ENCODE data around the gene CAMK1D.
"Not testable (repeated sequence)": the region's sequence is repeated elsewhere in the genome, so short reads cannot be mapped to it uniquely, and the experiment has no call there.

CAMK1D gene

DNA sequence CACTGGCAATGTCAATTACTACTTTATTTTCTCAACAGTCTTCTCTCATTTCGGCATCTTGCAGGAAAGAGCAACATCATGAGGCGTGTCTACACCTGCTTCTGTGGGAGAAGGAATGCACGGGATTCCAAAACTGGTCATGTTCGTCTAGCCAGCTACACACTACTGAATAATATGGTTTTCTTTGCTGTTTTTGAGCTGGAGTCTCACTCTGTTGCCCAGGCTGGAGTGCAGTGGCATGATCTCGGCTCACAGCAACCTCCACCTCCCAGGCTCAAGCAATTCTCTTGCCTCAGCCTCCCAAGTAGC lies 376.2 kb downstream of the CAMK1D start:
- not testable (repeated sequence) for DNase-seq (ENCODE audit: low read depth)

DNA sequence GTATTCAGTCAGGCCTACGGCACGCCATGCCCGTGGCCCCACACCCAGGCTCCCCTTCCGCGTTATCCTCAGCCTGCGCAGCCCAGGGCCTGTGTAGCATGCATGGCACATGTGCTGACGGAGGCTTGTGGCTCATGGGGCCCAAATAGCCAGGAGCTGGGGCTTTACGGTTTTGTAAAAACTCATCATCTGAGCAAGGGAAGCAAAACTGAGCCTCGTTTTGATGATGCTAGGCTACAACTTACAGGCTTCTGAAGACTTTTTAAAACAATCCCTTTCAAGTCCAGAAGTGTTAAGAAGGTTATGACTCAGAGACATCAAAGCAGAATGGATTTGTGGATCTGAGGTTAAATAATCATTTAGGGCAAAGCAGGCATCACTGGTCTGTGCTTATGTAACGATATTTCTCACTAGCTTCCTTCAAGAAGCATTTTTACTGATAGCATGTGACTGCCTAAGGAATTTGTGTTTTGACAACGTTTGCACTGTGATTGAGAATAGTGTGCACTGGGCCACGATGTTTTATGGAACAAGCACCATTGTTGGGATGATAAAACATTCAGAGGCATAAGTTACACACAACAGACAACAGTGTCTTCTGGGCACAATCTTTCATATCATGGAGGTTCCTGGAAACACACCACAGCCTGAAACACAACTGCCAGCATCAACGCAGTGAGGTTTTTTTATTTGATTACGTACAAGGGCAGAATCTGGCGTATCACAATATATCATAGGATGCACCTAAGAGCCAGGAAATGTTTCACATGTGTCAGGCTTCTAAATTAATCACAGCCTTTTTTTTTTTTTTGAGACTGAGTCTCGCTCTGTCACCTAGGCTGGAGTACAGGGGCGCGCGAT lies 377.9 kb downstream of the CAMK1D start:
- DNase-seq (ENCODE audit: low read depth): no peak

DNA sequence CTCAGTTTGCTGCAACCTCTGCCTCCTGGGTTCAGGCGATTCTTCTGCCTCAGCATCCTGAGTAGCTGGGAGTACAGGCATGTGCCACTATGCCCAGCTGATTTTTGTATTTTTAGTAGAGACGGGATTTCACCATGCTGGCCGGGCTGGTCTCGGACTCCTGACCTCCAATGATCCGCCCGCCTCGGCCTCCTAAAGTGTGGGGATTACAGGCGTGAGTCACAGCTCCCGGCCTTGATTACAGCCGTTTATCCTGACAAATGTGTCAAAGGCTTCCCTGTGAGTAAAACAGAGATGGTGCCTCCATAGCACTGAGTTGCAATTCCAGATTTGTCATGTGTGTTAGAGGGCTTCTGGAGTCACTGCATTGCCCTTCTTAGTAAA lies 378.5 kb downstream of the CAMK1D start:
- no peak for DNase-seq (ENCODE audit: low read depth)

DNA sequence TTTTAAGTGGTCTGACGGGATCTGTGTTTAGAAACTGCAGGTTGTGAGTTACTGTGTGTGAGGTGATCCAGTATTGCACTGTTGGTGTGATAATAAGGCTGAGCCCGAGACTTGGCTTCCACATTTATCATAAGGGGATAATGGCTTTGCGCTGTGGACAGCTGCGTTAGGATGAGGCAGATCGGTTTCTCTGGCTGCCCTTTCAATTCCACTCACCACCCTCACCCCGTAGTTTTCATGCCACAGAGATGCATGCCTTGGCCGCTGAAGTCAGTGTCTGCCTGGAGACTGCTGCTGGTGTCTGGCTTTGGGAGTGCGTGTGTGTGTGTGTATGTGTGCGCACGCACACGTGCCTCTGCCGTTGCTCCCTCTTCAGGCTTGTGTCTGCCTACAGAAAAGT lies 379.1 kb downstream of the CAMK1D start:
- no peak for DNase-seq (ENCODE audit: low read depth)

DNA sequence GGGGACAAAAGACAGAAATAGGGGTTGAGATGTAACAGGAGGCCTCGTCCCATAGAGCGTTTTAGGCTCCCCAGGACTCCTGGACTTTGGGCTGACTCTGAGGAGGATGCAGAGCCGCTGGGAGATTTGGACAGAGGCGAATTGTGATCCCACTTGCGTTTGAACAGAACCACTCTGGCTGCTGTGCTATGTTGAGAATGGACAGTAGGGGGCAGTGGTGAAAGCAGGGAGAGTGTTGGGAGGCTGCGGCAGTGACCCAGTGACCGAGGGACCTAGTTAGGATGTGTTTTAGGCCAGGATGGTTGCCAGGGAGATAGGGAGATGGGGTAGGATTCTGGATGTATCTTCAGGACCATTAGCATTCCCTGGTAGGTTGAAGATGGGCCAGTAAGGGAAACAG lies 380.5 kb downstream of the CAMK1D start:
- no peak for DNase-seq (ENCODE audit: low read depth)

DNA sequence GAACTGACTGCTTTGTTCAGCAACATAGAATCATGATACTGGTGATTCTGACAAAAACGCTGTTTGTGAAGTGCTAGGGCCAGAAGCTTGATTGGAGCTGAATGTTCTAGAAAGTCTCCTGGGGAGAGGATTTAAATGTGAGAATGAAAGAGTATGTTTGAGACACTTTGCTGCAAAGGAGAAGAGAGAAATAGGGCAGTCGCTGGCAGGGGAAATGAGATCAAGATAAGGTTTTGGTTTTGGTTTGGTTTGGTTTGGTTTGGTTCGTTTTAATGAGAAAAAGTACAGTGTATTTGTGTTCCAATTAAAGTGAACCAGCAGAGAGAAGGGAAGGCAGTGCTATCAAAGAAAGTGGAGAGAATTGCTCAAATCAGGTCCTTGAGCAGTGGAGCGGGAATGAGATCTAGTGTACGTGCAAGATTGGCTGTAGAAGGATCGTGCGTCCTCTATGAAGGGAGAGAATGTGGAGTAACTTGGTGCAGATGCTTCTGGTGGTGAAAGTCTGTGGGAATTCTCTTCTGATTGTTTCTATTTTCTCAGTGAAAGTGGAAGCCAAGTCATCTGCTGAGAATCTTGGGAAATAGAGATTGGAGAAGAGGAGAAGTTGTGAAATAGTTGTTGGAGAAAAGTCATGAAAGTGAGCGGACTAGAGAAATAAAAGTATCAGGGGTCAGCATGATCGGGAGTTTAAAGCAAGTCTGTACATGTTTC lies 381.6 kb downstream of the CAMK1D start:
- no peak for DNase-seq (ENCODE audit: low read depth)

DNA sequence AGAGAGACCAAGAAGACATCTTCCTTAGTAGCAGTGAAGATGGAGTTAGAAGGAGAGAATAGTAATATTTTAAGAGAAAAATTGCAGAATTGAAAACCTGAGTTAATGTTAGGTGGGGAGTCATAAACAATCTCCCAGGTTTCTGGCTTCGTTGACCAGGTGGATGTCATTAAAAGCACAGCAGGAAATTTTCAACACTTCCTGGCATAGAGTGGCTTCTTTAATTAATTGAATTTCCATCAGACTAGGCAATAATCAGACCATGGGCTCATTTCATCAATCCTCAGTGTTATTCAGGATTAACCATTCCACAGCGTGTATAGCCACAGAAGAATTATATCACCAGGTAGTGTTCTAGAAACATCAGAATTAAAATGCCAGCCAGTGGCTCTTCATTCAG lies 383.9 kb downstream of the CAMK1D start:
- no peak for DNase-seq (ENCODE audit: low read depth)

DNA sequence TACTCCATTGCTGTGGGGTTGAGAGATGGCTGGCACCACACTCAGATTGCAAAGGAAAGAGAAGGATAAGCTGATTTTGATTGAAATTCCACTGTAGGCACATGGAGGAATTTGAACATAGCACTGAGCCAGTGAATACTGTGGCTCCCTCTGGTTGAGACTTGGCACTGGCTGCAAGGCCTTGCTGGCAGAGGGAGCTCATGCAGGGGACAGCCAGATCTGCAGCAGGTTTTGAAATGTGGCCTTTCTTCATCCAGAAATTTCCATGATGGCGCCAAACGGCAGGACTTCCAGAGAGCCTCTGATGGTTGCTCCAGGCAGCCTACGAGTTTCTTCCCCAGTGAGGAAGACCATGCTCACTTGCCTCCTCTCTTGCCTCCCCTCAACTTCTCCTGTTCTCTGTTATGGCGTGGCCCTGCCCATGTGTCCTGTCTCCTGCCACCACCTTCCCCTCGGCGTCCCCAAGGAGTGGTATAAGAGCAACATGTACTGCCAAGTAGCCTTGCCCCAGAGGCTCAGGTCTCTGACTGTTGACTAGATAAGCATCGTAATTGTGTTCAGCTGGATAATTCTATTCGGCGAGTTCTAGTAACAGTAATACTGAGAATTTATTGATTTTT lies 386.6 kb downstream of the CAMK1D start:
- no peak for DNase-seq (ENCODE audit: low read depth)

DNA sequence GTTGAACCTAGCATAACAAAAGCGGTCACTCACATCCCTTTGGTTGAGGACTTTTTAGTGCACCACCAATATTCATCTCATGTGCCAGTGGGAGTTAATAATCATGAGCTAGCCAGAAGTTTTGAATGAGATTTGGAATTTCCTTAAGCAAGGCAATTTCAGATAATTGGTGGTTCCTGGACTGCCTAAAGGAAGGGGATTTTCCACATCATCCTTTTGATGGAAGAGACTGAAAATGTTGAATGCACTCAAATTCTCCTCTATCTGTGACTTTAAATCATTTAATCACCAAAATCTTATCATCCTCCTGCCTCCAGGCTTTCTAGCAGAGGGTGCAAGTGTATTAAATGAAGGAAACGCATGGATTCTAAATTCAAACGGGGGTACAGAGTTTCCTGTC lies 391.5 kb downstream of the CAMK1D start:
- no peak for DNase-seq (ENCODE audit: low read depth)

DNA sequence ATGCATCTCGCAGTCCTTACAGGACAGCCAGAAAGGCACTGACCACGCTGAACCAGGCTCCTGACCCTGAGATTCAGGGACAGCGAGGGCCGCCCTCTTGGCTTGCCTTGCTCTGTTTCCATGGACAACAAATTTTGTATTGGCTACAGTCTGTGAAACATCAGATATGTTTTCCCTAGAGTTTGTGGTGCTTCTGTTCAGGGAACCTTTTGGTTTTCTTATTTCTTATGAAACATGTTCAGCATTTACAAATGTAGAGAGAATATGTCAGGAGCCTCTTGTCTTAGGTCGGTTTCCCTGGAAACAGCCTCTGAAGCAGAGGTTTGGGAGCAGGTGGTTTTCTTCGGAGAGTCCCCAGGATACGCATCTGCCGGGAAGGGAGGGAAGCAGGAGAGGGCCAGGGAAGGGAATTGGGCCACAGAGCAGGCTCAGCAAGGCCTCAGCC lies 392.0 kb downstream of the CAMK1D start:
- no peak for DNase-seq (ENCODE audit: low read depth)

DNA sequence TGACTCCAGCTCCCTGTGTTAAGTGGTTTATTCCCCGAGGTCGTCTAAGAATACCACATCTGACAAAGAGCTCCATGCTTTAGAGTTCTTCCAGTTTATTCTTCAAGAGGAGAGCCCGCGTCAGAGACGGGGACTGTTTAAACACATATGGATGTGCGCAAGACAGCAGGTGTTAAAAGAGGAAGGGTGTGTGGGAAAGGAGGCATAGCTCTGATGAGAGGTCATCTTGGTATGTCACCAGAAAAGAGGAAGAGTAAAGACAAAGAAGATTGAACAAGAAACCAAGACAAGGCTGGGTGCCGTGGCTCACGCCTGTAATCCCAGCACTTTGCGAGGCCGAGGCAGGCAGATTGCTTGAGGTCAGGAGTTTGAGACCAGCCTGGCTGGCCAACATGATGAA lies 393.4 kb downstream of the CAMK1D start:
- DNase-seq (ENCODE audit: low read depth): no peak

DNA sequence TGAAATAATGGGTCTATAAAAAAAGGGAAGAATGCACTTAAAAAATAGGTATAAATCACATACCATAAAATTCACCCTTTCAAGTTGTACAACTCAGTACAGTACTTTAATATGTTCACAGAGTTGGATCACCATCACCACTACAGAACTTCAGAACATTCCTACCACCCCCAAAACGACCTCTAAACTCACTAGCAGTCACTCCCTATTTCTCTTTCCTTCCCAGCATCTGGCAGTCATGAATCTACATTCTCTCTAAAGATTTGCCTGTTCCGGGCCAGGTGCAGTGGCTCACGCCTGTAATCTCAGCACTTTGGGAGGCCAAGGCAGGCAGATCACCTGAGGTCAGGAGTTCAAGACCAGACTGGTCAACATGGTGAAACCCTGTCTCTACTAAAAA lies 394.1 kb downstream of the CAMK1D start:
- not testable (repeated sequence) for DNase-seq (ENCODE audit: low read depth)

DNA sequence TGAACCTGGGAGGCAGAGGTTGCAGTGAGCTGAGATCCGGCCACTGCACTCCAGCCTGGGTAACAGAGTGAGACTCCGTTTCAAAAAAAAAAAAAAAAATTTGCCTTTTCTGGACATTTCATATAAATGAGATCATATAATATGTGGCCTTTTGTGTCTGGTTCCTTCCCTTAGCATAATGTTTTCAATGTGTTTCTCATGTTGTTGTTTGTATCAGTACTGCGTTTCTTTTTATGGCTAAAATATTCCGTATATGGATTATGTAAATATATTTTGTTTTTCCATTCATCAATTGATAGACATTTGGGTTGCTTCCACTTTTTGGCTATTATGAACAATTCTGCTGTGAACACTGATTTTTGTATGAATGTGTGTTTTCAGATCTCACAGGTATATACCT lies 394.6 kb downstream of the CAMK1D start:
- no peak for DNase-seq (ENCODE audit: low read depth)

DNA sequence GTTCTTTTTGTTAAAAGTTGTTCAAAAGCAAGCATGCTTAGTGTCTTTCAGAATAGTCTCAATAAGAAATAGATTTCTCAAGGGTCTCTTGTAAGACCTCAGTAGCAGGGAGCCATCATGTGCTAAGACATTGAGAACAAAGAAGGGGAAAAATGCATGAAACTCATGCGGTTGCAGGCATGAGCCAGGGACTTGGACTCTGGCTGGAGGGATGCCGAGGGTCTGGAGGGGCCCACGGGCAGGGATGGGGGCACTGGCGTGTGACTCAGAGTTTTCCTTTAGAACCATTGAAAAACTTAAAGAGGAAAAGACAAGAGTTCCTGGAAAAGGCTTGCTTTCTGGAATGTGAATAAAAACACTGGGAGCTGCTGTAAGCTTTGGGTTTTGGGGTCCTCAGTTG lies 398.8 kb downstream of the CAMK1D start:
- no peak for DNase-seq (ENCODE audit: low read depth)

DNA sequence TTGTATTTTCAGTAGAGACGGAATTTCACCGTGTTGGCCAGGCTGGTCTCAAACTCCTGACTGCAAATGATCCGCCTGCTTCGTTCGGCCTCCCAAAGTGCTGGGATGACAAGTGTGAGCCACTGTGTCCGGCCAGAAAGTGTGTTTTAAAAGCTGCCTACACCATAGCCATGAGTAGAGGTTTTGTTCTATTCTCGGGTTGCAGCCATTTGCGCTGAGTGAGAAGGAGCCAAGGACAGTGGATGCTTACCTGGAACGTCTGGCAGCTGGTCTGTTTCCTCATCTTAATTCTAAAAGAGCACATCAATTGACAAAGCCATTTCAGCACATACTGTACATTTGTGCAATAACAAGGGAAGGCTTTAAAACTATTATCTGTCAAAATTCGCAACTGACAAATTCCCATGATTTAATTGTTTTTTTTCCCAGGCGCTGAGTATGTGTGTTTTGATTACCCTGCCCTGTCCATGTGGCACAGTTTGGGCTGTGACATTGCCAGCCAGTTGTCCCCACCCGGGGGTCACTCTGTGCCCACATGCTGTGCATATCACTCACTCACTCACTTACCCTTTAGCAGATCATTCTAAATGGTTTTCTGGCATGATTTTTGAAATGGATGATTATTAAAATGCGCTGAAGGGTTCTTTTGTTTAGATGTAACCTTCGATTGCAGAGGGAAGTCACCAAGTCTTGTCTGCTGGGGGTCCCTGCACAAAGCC lies 400.6 kb downstream of the CAMK1D start:
- no peak for DNase-seq (ENCODE audit: low read depth)

DNA sequence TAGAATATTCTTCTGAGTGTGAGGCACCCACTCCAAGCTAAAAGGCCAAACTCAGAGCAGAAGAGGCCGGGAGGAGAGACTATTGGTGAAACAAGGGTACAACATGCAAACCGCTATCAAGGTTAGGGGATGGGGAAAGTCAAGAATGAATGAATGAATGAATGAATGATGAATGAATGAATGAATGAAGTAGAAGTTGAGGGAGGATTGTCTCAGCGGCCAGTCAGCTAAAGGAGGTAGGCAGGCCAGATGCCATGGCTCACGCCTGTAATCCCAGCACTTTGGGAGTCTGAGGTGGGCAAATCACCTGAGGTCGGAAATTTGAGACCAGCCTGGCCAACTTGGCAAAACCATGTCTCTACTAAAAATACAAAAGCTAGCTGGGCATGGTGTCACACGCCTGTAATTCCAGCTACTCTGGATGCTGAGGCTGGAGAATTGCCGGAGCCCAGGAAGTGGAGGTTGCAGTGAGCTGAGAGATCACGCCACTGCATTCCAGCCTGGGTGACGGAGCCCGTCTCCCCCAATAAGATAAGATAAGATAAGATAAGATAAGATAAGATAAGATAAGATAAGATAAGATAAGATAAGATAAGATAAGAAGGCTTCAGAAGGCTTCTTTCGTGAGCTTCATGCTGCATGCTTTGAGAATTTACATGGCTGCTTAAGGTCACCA lies 401.3 kb downstream of the CAMK1D start:
- DNase-seq (ENCODE audit: low read depth): no peak

DNA sequence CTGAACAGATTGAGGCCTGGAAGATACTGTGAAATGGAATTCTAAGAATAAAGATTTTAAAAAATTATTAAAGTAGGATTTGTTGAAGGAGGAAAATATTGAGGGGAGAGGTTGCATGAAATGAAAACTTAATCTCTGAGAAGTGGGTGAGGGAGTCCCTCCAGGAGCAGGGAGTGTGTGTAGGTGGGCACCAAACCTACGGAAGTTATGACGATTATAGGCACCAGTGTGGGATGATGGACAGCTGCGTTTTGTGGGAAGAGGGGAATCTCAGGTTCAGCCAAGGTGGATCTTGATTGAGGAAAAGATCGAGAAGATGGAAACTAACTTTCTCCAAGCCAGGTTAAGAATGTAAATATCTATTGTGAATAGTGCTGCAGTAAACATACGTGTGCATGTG lies 405.7 kb downstream of the CAMK1D start:
- DNase-seq (ENCODE audit: low read depth): no peak

DNA sequence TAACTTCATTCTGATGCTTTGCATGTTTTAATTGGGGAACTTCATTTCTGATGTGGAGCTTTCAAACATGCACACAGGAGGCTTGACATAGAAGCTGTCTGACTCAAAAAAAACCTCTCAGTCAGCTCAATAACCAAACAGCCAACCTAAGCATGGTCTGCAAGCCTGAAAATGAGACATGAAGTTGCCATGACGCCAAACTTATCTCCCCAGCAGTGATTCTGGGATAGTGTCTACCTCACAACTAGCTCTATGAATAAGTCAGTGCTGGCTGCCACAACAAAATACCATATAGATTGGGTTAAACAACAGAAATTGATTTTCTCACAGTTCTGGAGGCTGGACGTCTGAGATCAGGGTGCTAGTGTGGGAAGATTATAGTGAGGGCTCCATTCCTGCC lies 408.0 kb downstream of the CAMK1D start:
- DNase-seq (ENCODE audit: low read depth): no peak

DNA sequence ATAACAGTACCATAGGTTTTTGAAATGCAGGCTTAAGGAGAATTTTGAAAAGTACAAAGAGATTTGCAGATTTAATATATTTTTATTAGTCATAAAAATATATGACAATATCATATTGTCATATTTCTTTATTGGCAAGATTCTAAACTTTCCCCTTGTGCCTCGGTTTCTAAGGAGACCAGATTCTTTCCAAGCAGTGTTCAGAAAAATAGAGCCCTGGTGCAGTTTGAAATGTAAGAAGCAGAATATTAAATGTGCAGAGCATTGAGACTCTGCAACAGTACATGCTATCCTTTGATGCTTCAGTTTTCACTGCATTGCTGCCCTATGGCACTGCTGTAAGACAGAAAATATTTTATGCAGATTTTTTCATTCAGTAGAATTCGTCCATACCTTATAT lies 408.9 kb downstream of the CAMK1D start:
- no peak for DNase-seq (ENCODE audit: low read depth)

DNA sequence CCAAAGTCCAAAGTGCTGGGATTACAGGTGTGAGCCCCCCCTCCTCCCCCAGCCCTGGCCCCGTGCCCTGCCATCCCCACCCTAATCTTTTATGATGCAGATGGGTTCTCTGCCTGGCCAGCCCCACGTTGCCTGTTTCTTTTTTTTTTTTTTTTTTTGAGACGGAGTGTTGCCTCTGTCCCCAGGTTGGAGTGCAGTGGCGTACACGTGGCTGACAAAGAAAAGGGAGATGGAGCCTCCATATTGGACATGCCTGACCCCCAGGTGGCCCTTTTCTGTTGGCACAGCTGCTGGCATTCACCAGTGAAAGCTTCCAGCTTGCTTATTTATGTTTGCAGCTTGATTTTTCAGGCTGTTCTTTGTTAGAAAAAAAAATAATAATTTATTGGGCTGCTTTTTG lies 416.9 kb downstream of the CAMK1D start:
- no peak for DNase-seq (ENCODE audit: low read depth)

DNA sequence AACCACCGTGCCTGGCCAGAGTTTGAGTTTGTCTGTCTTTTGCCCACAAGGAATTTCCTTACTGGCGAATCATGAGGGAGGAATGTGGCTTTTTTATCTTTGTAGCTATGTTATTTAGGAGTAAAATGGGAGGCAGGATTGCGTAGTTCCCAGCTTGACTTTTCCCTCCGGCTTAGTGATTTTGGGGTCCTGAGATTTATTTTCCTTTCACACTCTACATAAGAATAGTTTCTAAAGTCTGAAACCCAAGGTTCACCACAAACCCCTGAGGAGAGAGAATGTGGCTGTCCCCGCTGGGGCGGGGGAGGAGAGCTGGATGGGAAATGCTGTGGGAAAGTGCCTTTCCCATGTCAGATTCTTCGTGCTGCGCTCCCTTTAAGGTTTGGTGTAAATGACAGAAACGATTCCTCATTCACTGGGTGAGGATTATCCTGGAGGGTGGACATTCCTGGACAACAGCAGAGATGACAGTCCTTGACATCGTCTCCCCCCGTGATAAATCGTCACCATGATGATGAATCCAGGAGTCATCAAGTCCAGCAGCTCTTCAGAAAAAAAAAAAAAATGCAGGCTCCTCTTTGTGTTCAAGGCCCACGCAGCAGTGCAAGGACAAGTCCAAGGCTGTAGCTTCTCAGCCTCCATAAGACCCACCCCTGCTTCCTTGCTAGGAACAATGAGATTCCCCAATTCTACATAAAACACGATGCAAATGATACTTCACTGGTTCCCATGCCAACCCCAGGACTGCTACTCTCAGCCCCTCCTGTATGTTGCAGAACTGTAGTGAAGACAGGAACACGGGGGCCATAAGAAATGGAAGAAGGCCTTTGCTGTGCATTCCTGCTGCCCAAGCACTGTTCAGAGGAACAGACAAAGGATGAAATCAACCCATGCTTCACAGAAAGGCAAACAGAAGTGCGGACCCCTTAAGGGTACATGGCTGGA lies 419.1 kb downstream of the CAMK1D start:
- DNase-seq (ENCODE audit: low read depth): no peak
